ENCODE data around the gene GAL3ST3. TPM values are rescaled to one million over a fixed set of nuclear protein-coding genes. Genes with fewer than 3 reads are reported as not detected.
"Not testable (repeated sequence)": the region's sequence is repeated elsewhere in the genome, so short reads cannot be mapped to it uniquely, and the experiment has no call there.

GAL3ST3 gene
- total RNA-seq, 1 donor from 2014 or later = under 0.01 TPM

DNA sequence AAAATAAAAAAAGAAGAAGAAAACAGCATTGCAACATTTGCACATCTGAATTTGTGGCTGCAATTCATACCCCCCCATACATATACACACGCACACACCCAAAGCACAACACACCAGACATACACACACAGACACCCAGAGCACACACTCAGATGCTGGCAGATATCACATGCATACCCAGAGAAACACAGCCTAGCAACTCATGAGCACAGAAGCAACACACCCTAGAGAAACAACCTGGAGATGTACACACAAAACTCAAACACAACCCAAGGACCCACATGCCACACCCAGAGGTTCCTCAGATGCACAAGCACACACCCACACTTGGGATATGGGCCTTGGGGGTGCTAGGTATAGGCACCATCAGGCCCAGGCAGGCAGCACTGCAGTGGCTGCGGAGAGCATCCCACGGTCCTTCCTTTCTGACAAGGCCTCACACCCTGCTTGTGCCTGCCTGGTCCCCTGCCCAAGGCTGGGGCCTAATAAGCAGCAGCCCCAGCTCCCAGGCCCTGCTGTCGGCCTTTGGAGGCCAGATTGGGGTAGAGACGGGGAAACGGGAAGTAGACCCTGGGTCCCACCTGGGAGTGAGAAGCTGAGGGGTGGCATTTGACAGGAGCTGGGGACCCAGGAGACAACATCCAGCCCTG, 34.0 kb downstream of the GAL3ST3 start:
- peak overlapping the region; percentile 23 to 70 (median 30) for H3K9ac ChIP-seq (ENCODE audit: low read depth in 1 of 3, low read length in 3 of 3)
- peak overlapping the region; percentile 51 for H3K27ac ChIP-seq (ENCODE audit: low read depth, low read length)
- no peaks in the 10 kb centered on the region for H3K9me3 ChIP-seq (ENCODE audit: control insufficient read depth in 3 of 3, low read length in 3 of 3)
- H3K4me1 ChIP-seq (ENCODE audit: control insufficient read depth in 3 of 3, insufficient read depth in 3 of 3, low read length in 3 of 3) = peaks cover 14 to 27% (median 19%) of the 10 kb centered on the region in 3 donors
- H3K4me3 ChIP-seq (ENCODE audit: low read length in 3 of 3) = peak overlapping the region in 1 of 3 donors; percentile 29
- peaks cover 18 to 27% (median 26%) of the 10 kb centered on the region in 3 donors for H3K27me3 ChIP-seq (ENCODE audit: control insufficient read depth in 3 of 3, insufficient read depth in 3 of 3, low read length in 3 of 3)
- no peaks in the 10 kb centered on the region for H3K36me3 ChIP-seq (ENCODE audit: control insufficient read depth in 3 of 3, insufficient read depth in 3 of 3, low read length in 3 of 3)

DNA sequence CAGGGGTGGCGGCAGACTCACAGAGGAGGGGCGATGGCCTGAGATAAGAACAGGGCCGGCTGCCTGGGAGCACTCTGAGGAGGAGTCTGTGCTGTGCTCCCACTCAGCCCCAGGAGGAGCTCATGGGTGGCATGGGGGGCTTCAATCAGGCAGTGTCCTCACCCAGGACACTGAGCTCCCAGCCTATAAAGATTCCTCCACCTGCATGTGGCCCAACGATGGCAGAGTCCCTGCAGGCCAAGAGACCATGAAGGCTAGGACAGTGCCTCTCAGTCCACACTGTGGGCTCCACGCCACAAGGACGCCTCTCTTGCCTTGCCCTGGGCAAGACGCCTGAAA, 35.2 kb downstream of the GAL3ST3 start:
- H3K4me1 ChIP-seq (ENCODE audit: control insufficient read depth in 3 of 3, insufficient read depth in 3 of 3, low read length in 3 of 3) = peaks cover 14 to 27% (median 19%) of the 10 kb centered on the region in 3 donors
- no peak overlapping the region for H3K4me3 ChIP-seq (ENCODE audit: low read length in 3 of 3)
- no peaks in the 10 kb centered on the region for H3K36me3 ChIP-seq (ENCODE audit: control insufficient read depth in 3 of 3, insufficient read depth in 3 of 3, low read length in 3 of 3)
- H3K9ac ChIP-seq (ENCODE audit: low read depth in 1 of 3, low read length in 3 of 3) = no peak overlapping the region
- no peaks in the 10 kb centered on the region for H3K9me3 ChIP-seq (ENCODE audit: control insufficient read depth in 3 of 3, low read length in 3 of 3)
- peaks cover 18 to 27% (median 26%) of the 10 kb centered on the region in 3 donors for H3K27me3 ChIP-seq (ENCODE audit: control insufficient read depth in 3 of 3, insufficient read depth in 3 of 3, low read length in 3 of 3)
- no peak overlapping the region for H3K27ac ChIP-seq (ENCODE audit: low read depth, low read length)

DNA sequence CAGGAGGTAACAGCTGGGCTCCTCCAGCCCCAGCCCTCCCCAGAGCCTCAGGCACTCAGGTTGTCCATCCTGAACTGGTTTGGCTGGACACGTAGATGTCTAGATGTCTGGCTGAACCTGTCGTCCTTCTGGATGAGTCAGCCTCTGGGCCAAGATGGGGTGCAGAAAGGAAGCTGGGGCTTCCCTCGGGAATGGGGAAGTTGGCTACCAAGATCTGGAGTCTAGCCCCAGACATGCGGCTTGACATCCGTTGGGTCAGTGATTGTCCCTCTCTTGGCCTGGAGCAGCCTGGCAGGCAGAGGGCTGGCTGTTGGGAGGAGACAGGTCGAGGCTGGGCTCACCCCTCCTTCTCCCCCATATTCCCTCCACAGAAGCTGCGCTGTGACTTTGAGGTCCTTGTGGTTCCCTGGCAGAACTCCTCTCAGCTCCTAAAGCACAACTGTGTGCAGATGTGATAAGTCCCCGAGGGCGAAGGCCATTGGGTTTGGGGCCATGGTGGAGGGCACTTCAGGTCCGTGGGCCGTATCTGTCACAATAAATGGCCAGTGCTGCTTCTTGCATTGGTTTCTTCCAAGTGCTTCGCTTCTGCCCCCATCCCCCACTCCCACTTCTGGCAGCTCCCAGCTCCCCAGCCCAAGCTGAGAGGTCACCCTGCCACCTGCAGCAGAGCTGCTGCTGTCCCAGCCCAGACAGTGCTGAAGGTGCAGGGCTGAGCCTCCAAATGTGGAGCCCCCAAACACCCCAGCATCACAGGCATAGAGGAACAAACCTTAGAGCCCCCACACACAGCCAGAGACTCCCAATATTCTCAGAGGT, 35.8 kb downstream of the GAL3ST3 start:
- Histone ChIP-seq H3K27me3 (ENCODE audit: control insufficient read depth in 3 of 3, insufficient read depth in 3 of 3, low read length in 3 of 3) (peaks cover 18 to 27% (median 26%) of the 10 kb centered on the region in 3 donors), H3K4me1 (ENCODE audit: control insufficient read depth in 3 of 3, insufficient read depth in 3 of 3, low read length in 3 of 3) (peaks cover 14 to 27% (median 19%) of the 10 kb centered on the region in 3 donors), H3K27ac (ENCODE audit: low read depth, low read length) (no peak overlapping the region), H3K9ac (ENCODE audit: low read depth in 1 of 3, low read length in 3 of 3) (no peak overlapping the region), H3K9me3 (ENCODE audit: control insufficient read depth in 3 of 3, low read length in 3 of 3) (no peaks in the 10 kb centered on the region), H3K4me3 (ENCODE audit: low read length in 3 of 3) (no peak overlapping the region), H3K36me3 (ENCODE audit: control insufficient read depth in 3 of 3, insufficient read depth in 3 of 3, low read length in 3 of 3) (no peaks in the 10 kb centered on the region)

DNA sequence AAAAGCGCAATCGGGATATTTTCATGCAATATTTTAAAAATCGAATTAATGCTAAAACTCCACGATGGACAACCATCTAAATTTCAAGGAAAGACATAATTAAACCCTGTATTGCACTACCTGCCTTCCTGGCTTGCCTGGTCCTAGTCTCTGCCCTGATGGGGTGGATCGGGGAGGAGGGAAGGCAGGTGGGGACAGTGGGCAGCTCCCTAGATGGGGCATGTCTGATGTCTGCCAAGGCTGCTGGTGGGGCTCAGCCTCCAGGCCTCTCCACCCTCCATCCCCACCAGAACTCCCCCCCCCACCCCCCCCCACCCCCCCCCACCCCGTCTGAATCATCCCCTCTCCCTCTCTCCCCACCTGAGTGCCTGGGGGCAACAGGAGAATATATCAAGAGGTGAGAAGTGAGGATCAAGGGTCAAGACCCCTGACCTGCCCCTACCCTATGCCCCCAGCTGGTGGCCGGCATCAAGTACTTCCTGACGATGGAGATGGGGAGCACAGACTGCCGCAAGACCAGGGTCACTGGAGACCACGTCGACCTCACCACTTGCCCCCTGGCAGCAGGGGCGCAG, 36.5 kb downstream of the GAL3ST3 start:
- Histone ChIP-seq H3K4me1 (ENCODE audit: control insufficient read depth in 3 of 3, insufficient read depth in 3 of 3, low read length in 3 of 3) (peaks cover 14 to 32% (median 25%) of the 10 kb centered on the region in 3 donors), H3K9me3 (ENCODE audit: control insufficient read depth in 3 of 3, low read length in 3 of 3) (no peaks in the 10 kb centered on the region), H3K4me3 (ENCODE audit: low read length in 3 of 3) (no peak overlapping the region), H3K27ac (ENCODE audit: low read depth, low read length) (no peak overlapping the region), H3K36me3 (ENCODE audit: control insufficient read depth in 3 of 3, insufficient read depth in 3 of 3, low read length in 3 of 3) (no peaks in the 10 kb centered on the region), H3K9ac (ENCODE audit: low read depth in 1 of 3, low read length in 3 of 3) (no peak overlapping the region), H3K27me3 (ENCODE audit: control insufficient read depth in 3 of 3, insufficient read depth in 3 of 3, low read length in 3 of 3) (peaks cover 18 to 27% (median 26%) of the 10 kb centered on the region in 3 donors)

DNA sequence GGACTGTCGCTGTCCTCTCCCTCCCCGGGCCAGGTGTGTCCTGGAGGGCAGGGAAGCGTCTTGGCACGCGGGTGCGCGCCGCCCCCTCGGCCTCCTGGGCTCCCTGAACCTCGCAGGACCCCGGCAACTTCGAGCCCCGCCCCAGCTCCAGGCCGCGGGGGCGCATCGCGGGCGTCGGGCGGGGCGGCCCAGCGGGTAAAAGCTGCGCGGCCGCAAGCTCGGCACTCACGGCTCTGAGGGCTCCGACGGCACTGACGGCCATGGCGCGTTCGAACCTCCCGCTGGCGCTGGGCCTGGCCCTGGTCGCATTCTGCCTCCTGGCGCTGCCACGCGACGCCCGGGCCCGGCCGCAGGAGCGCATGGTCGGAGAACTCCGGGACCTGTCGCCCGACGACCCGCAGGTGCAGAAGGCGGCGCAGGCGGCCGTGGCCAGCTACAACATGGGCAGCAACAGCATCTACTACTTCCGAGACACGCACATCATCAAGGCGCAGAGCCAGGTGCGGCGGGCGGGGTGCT, 37.1 kb downstream of the GAL3ST3 start, which contains the start of gene CST6:
Gene CST6, plus strand, starts transcription at position 224 of the 519 bp plus-strand sequence. Its CDS starts 37 bp downstream, at position 261.
- Histone ChIP-seq H3K9ac (ENCODE audit: low read depth in 1 of 3, low read length in 3 of 3) (peak within 1 kb of the TSS in 1 of 3 donors; percentile 33), H3K9me3 (ENCODE audit: control insufficient read depth in 3 of 3, low read length in 3 of 3) (no peaks in the 10 kb centered on the region), H3K27me3 (ENCODE audit: control insufficient read depth in 3 of 3, insufficient read depth in 3 of 3, low read length in 3 of 3) (peaks cover 18 to 27% (median 26%) of the 10 kb centered on the region in 3 donors), H3K36me3 (ENCODE audit: control insufficient read depth in 3 of 3, insufficient read depth in 3 of 3, low read length in 3 of 3) (no peaks in the 10 kb centered on the region), H3K4me1 (ENCODE audit: control insufficient read depth in 3 of 3, insufficient read depth in 3 of 3, low read length in 3 of 3) (peaks cover 18 to 38% (median 31%) of the 10 kb centered on the region in 3 donors), H3K4me3 (ENCODE audit: low read length in 3 of 3) (peak within 1 kb of the TSS in 1 of 3 donors; percentile 22), H3K27ac (ENCODE audit: low read depth, low read length) (no peak within 1 kb of the TSS)

DNA sequence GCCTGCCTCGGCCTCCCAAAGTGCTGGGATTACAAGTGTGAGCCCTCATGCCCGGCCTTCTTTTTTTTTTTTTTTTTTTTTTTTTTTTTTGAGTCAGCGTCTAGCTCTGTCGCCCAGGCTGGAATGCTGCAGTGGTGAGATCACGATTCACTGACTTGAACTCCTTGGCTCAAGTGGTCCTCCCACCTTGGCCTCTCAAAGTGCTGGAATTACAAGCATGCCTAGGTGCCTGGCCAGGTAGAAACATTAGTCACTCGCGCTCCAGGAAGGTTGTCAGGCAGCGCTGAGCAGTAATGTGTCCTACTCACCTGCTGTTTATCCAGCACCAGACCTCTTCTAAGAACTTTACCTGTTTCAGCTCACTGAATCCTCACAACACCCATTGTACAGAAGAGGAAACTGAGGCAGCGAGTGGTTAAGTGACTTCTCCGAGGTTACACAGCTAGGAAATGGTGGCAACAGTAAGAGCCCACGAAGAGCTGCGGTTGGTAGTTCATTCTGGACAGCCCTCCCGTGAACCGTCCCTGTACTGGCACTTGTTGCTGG, 37.6 kb downstream of the GAL3ST3 start:
- Histone ChIP-seq H3K36me3 (ENCODE audit: control insufficient read depth in 3 of 3, insufficient read depth in 3 of 3, low read length in 3 of 3) (peaks cover 0 to 4% (median 0%) of the 10 kb centered on the region in 3 donors), H3K27me3 (ENCODE audit: control insufficient read depth in 3 of 3, insufficient read depth in 3 of 3, low read length in 3 of 3) (peaks cover 18 to 27% (median 26%) of the 10 kb centered on the region in 3 donors), H3K4me1 (ENCODE audit: control insufficient read depth in 3 of 3, insufficient read depth in 3 of 3, low read length in 3 of 3) (peaks cover 18 to 40% (median 34%) of the 10 kb centered on the region in 3 donors), H3K9ac (ENCODE audit: low read depth in 1 of 3, low read length in 3 of 3) (peak overlapping the region in 1 of 3 donors; percentile 33), H3K27ac (ENCODE audit: low read depth, low read length) (no peak overlapping the region), H3K4me3 (ENCODE audit: low read length in 3 of 3) (no peak overlapping the region), H3K9me3 (ENCODE audit: control insufficient read depth in 3 of 3, low read length in 3 of 3) (no peaks in the 10 kb centered on the region)

DNA sequence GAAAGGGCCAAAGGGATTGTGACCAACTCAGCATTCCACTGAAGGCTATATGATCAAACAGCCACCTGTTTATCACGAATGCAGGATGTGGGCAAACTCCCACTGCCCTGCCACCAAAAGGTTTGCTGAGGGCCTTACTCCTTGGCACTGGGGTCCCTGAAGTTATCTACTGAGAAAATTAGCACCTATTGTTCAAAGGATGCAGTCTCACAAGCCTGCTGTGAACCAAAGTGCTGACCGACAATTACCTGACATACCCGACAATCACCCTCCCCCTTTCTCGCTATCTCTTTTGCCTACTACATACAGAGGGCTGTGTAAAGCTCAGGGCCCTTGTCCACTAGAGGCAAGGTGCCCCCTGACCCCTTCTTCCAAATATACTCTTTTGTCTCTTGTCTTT, 38.9 kb downstream of the GAL3ST3 start:
- Histone ChIP-seq H3K4me1 (ENCODE audit: control insufficient read depth in 3 of 3, insufficient read depth in 3 of 3, low read length in 3 of 3) (peaks cover 10 to 29% (median 24%) of the 10 kb centered on the region in 3 donors), H3K36me3 (ENCODE audit: control insufficient read depth in 3 of 3, insufficient read depth in 3 of 3, low read length in 3 of 3) (peaks cover 3 to 11% (median 4%) of the 10 kb centered on the region in 3 donors), H3K27me3 (ENCODE audit: control insufficient read depth in 3 of 3, insufficient read depth in 3 of 3, low read length in 3 of 3) (peaks cover 18 to 27% (median 26%) of the 10 kb centered on the region in 3 donors)
- not testable (repeated sequence) for H3K9me3 ChIP-seq (ENCODE audit: control insufficient read depth in 3 of 3, low read length in 3 of 3); H3K9ac ChIP-seq (ENCODE audit: low read depth in 1 of 3, low read length in 3 of 3); H3K4me3 ChIP-seq (ENCODE audit: low read length in 3 of 3); H3K27ac ChIP-seq (ENCODE audit: low read depth, low read length)

DNA sequence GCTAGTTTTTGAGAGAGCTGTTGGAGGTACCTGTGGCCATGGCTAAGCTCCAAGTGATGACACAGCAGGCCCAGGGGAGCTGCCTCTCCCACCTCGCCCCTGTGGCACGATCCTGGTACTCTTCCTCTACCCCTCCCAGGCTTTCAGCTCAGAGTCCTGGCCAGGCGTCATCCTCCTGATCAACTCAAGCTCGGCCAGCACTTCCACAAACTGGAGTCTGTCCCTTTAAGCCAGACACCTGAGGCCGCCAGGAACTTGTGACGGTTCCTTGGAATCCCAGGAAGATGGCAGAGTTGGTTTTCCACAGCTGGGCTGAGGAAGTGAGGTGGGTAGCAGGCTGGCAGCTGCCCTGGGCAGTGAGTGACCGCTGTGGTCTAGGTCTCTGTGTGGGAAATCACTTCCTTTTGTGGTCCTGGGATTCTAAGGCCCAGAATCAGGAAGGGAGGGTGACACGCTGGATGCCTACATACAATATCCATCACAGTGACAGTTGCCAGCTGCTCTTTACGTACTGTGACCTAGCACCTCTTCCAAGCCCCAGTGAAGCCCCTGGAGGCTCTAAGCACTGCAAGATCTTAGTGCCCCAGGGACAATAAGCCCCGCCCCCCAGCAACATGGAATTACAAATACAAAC, 40.4 kb downstream of the GAL3ST3 start:
- H3K27ac ChIP-seq (ENCODE audit: low read depth, low read length) = no peak overlapping the region
- H3K4me3 ChIP-seq (ENCODE audit: low read length in 3 of 3) = no peak overlapping the region
- peaks cover 14 to 37% (median 29%) of the 10 kb centered on the region in 3 donors for H3K4me1 ChIP-seq (ENCODE audit: control insufficient read depth in 3 of 3, insufficient read depth in 3 of 3, low read length in 3 of 3)
- peaks cover 14 to 23% (median 14%) of the 10 kb centered on the region in 3 donors for H3K36me3 ChIP-seq (ENCODE audit: control insufficient read depth in 3 of 3, insufficient read depth in 3 of 3, low read length in 3 of 3)
- H3K9ac ChIP-seq (ENCODE audit: low read depth in 1 of 3, low read length in 3 of 3) = no peak overlapping the region
- H3K27me3 ChIP-seq (ENCODE audit: control insufficient read depth in 3 of 3, insufficient read depth in 3 of 3, low read length in 3 of 3) = peaks cover 18 to 23% (median 22%) of the 10 kb centered on the region in 3 donors
- H3K9me3 ChIP-seq (ENCODE audit: control insufficient read depth in 3 of 3, low read length in 3 of 3) = no peaks in the 10 kb centered on the region

DNA sequence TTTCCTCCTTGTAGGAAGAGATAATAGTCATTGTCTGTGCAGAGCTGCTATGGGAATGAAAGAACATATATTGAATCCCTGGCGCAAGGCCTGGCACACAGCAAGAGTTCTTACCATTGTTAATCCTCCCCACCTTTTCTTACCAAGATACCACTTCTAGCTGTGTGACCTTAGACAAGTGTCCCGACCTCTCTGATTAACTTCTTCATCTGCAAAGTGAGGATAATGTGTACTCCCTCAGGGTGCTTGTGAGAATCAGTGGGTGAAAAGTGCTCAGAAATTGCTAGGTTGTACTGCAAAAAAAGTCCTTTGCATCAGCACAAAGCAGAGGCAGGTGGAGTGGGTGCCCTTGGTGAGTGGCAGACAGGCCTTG, 40.9 kb downstream of the GAL3ST3 start:
- Histone ChIP-seq H3K4me1 (ENCODE audit: control insufficient read depth in 3 of 3, insufficient read depth in 3 of 3, low read length in 3 of 3) (peaks cover 19 to 42% (median 34%) of the 10 kb centered on the region in 3 donors), H3K9ac (ENCODE audit: low read depth in 1 of 3, low read length in 3 of 3) (peak overlapping the region in 1 of 3 donors; percentile 33), H3K4me3 (ENCODE audit: low read length in 3 of 3) (no peak overlapping the region), H3K27ac (ENCODE audit: low read depth, low read length) (no peak overlapping the region), H3K27me3 (ENCODE audit: control insufficient read depth in 3 of 3, insufficient read depth in 3 of 3, low read length in 3 of 3) (peaks cover 13 to 18% (median 17%) of the 10 kb centered on the region in 3 donors), H3K36me3 (ENCODE audit: control insufficient read depth in 3 of 3, insufficient read depth in 3 of 3, low read length in 3 of 3) (peaks cover 14 to 27% (median 14%) of the 10 kb centered on the region in 3 donors), H3K9me3 (ENCODE audit: control insufficient read depth in 3 of 3, low read length in 3 of 3) (no peaks in the 10 kb centered on the region)
